ENCODE data around the gene DBN1. TPM values are rescaled to one million over a fixed set of nuclear protein-coding genes. Genes with fewer than 3 reads are reported as not detected.
A peak's percentile ranks its signal among the peaks of the same experiment; 100 is the strongest.

The DBN1 gene
- total and polyA plus RNA-seq, 2 of the 8 experiments (the other 6 are each of a cell fraction or from before 2014, with no cell fraction given): 168 to 333 TPM

- Histone ChIP-seq H3K4me1 (replicated peaks in 1 of 4; ENCODE audit: control insufficient read depth in 3 of 4, insufficient read depth in 4 of 4, low read length in 3 of 4) (peaks cover 4 to 14% (median 9%) of the 10 kb centered on the region in 4 experiments; a peak in 6 of 7 replicates), H3K18ac (ENCODE audit: extremely low read depth, low read length) (peak overlapping the region; percentile 71), H4K5ac (ENCODE audit: insufficient read length, low read depth, low read length) (no peak overlapping the region), H3K79me2 (ENCODE audit: control insufficient read depth in 1 of 2, insufficient read depth in 2 of 2, low read length in 2 of 2) (peaks cover 0 to 26% of the 10 kb centered on the region in 2 experiments; a peak in 2 of 4 replicates), H3K9ac (replicated peaks in 1 of 4; ENCODE audit: extremely low read depth in 1 of 4, low read depth in 3 of 4, low read length in 3 of 4) (peak overlapping the region in 3 of 4 experiments; percentile 5 to 84 (median 82); a peak in 3 of 7 replicates), H3K23me2 (ENCODE audit: low read depth, low read length) (peaks cover 10% of the 10 kb centered on the region), H3K23ac (ENCODE audit: insufficient read length) (no peak overlapping the region), H3K9me3 (ENCODE audit: insufficient read depth in 2 of 2, low read depth in 1 of 2, low read length in 1 of 2) (no peaks in the 10 kb centered on the region), H4K8ac (ENCODE audit: extremely low read depth, insufficient read depth, low read length) (peak overlapping the region; percentile 93; the same call in 1 of the 2 replicates), H4K20me1 (replicated peaks in 1 of 2; ENCODE audit: control insufficient read depth in 1 of 2, insufficient read depth in 2 of 2, low read length in 2 of 2) (peaks cover 10 to 15% of the 10 kb centered on the region in 2 experiments), H3K27ac (ENCODE audit: low read depth, low read length) (peak overlapping the region; percentile 86; the same call in 1 of the 2 replicates), H2BK20ac (ENCODE audit: low read length) (peak overlapping the region; percentile 80; the same call in 1 of the 2 replicates), H2BK15ac (ENCODE audit: low read length) (peak overlapping the region; percentile 88), H3K56ac (replicated peaks; ENCODE audit: insufficient read length, low read depth, low read length) (no peak overlapping the region), H4K91ac (replicated peaks; ENCODE audit: insufficient read length, low read length) (peak overlapping the region; percentile 11), H2AFZ (ENCODE audit: low read length) (no peak overlapping the region), H3K36me3 (ENCODE audit: control insufficient read depth in 2 of 4, insufficient read depth in 4 of 4, low read length in 3 of 4) (no peaks in the 10 kb centered on the region; a peak in 1 of 8 replicates), H3K14ac (ENCODE audit: insufficient read length) (no peak overlapping the region), H3K27me3 (replicated peaks in 1 of 4; ENCODE audit: control insufficient read depth in 3 of 4, extremely low read depth in 1 of 4, insufficient read depth in 3 of 4, low read length in 3 of 4) (no peaks in the 10 kb centered on the region), H2BK12ac (ENCODE audit: low read depth, low read length) (peak overlapping the region; percentile 68; the same call in 1 of the 2 replicates), H2AK5ac (ENCODE audit: low read depth, low read length) (peak overlapping the region; percentile 90; the same call in 1 of the 2 replicates), H3K79me1 (ENCODE audit: low read depth, low read length) (peaks cover 16% of the 10 kb centered on the region), H3K4me3 (ENCODE audit: extremely low read depth in 1 of 4, insufficient read depth in 2 of 4, low read depth in 3 of 4, low read length in 4 of 4) (peak overlapping the region; percentile 52 to 71 (median 64)), H3K4me2 (ENCODE audit: insufficient read depth in 1 of 2, low read depth in 2 of 2, low read length in 2 of 2) (peak overlapping the region; percentile 62 to 81), H2BK120ac (replicated peaks; ENCODE audit: low read depth, low read length) (peak overlapping the region; percentile 29), H3K4ac (replicated peaks; ENCODE audit: insufficient read length, low read depth, low read length) (peak overlapping the region; percentile 40), H2BK5ac (ENCODE audit: low read depth, low read length) (peak overlapping the region; percentile 91)
- ChIA-PET POLR2A (ENCODE audit: partially characterized antibody) (interaction anchor here (0.6 to 24.2 kb wide), 9 partner anchors 8 to 70 kb away, joined by 3 to 460 read pairs (median 4); partner anchors contain the start of gene PRR7), CTCF (ENCODE audit: partially characterized antibody) (interaction anchor here (0.5 to 7.1 kb wide), 9 partner anchors 11 to 395 kb away, joined by 3 to 57 read pairs (median 3); partner anchors contain the start of gene PFN3)
- 69% methylated on average over 13 of the region's 13 CpGs; no CpG with 5 or more reads in 1 of the 2 experiments for WGBS, 2 experiments (ENCODE audit: extremely low coverage in 1 of 2, insufficient coverage in 1 of 2, insufficient read length in 1 of 2, insufficient replicate concordance in 2 of 2, low coverage in 1 of 2, low lambda C conversion rate in 2 of 2, missing lambda C conversion rate in 1 of 2)
- no peak for DNase-seq (ENCODE audit: low read depth in 1 of 2, low spot score in 2 of 2)
- no peak for FAIRE-seq
- TF ChIP-seq, protein P1, sequence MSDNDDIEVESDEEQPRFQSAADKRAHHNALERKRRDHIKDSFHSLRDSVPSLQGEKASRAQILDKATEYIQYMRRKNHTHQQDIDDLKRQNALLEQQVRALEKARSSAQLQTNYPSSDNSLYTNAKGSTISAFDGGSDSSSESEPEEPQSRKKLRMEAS (IDR thresholded peaks at IDR 0.05): no peak
- no peak for TF ChIP-seq NANOG (IDR thresholded peaks at IDR 0.05; ENCODE audit: insufficient read depth, low read depth, low read length, poor library complexity, severe bottlenecking)
Observed at GRCh38 chr5:177425196-177425800, 48.1 kb downstream of the DBN1 start.
